CD1c-positive myeloid dendritic cell (primary cell): Measurements from ENCODE around the gene ZBTB48.
"Not testable (repeated sequence)": the region's sequence is repeated elsewhere in the genome, so short reads cannot be mapped to it uniquely, and the experiment has no call there.

ENCODE experiments used
- DNase-seq: peaks from one replicate; pipeline ENCODE4 v3.0.0-alpha.2; 2016; ENCODE audit errors: extremely low spot score

ZBTB48 gene

GRCh38 chr1:6591222-6591621, 11.4 kb downstream of the ZBTB48 start:
- DNase-seq = peak; percentile 61

- no peak for DNase-seq
These were observed 11.8 kb downstream of the ZBTB48 start for GRCh38 chr1:6591644-6592043.

GRCh38 chr1:6592441-6592840, 12.6 kb downstream of the ZBTB48 start:
- DNase-seq = no peak

- DNase-seq = no peak
These were observed 13.2 kb downstream of the ZBTB48 start for GRCh38 chr1:6592865-6593593.

GRCh38 chr1:6593810-6594209, 14.0 kb downstream of the ZBTB48 start:
- DNase-seq = no peak

GRCh38 chr1:6594977-6595740, 15.4 kb downstream of the ZBTB48 start:
- DNase-seq = no peak

GRCh38 chr1:6596351-6596750, 16.6 kb downstream of the ZBTB48 start:
- no peak for DNase-seq

GRCh38 chr1:6596886-6597776, 17.3 kb downstream of the ZBTB48 start:
- no peak for DNase-seq

GRCh38 chr1:6597777-6598131, 18.0 kb downstream of the ZBTB48 start:
- DNase-seq = no peak

- DNase-seq = peak; percentile 67
These were observed 19.6 kb downstream of the ZBTB48 start for GRCh38 chr1:6599141-6599975.

GRCh38 chr1:6599991-6600390, 20.2 kb downstream of the ZBTB48 start:
- DNase-seq = not testable (repeated sequence)

GRCh38 chr1:6600410-6601048, 20.7 kb downstream of the ZBTB48 start:
- peak; percentile 24 for DNase-seq

GRCh38 chr1:6601049-6601922, 21.5 kb downstream of the ZBTB48 start:
- peak; percentile 89 for DNase-seq

- peak; percentile 15 for DNase-seq
These were observed 22.3 kb downstream of the ZBTB48 start for GRCh38 chr1:6601923-6602668.

- peak; percentile 95 for DNase-seq
These were observed 23.0 kb downstream of the ZBTB48 start, which contains the start of gene KLHL21 for GRCh38 chr1:6602669-6603237. KLHL21 (minus strand) TSS chr1:6602869; CDS start chr1:6602817, 52 bp downstream.

GRCh38 chr1:6603238-6603914, 23.6 kb downstream of the ZBTB48 start:
- DNase-seq = peak; percentile 71

GRCh38 chr1:6603915-6604558, 24.2 kb downstream of the ZBTB48 start:
- DNase-seq = peak; percentile 54
